ENCODE results near the gene BMAL2.
A peak's percentile ranks its signal among the peaks of the same experiment; 100 is the strongest.

Gene BMAL2

GRCh38 chr12:27319848-27320247 is 12.8 kb upstream of the BMAL2 start:
- WGBS (ENCODE audit: insufficient coverage, insufficient read length) = no CpG with 5 or more reads among the region's 2 CpGs
- Histone ChIP-seq H3K4me3 (ENCODE audit: low read length) (no peak overlapping the region), H3K27me3 (ENCODE audit: control insufficient read depth, insufficient read depth, low read length) (no peaks in the 10 kb centered on the region), H3K36me3 (ENCODE audit: control insufficient read depth, insufficient read depth, low read length) (no peaks in the 10 kb centered on the region), H3K4me1 (ENCODE audit: control insufficient read depth, insufficient read depth, low read length) (no peaks in the 10 kb centered on the region), H3K27ac (ENCODE audit: low read length) (no peak overlapping the region), H3K9me3 (ENCODE audit: control insufficient read depth, insufficient read depth, low read length) (no peaks in the 10 kb centered on the region)
- DNase-seq (ENCODE audit: low read depth, low spot score) = no peak

- Histone ChIP-seq H3K4me1 (ENCODE audit: control insufficient read depth, insufficient read depth, low read length) (no peaks in the 10 kb centered on the region), H3K4me3 (ENCODE audit: low read length) (no peak overlapping the region), H3K27ac (ENCODE audit: low read length) (no peak overlapping the region), H3K36me3 (ENCODE audit: control insufficient read depth, insufficient read depth, low read length) (no peaks in the 10 kb centered on the region; the same call in 1 of the 2 replicates), H3K9me3 (ENCODE audit: control insufficient read depth, insufficient read depth, low read length) (no peaks in the 10 kb centered on the region), H3K27me3 (ENCODE audit: control insufficient read depth, insufficient read depth, low read length) (no peaks in the 10 kb centered on the region)
- no peak for DNase-seq (ENCODE audit: low read depth, low spot score)
Observed at GRCh38 chr12:27324530-27324929, 8.1 kb upstream of the BMAL2 start.

- WGBS (ENCODE audit: insufficient coverage, insufficient read length) = no CpG with 5 or more reads among the region's 1 CpG
- no peak overlapping the region for H3K27ac ChIP-seq (ENCODE audit: low read length)
- H3K9me3 ChIP-seq (ENCODE audit: control insufficient read depth, insufficient read depth, low read length) = no peaks in the 10 kb centered on the region
- no peaks in the 10 kb centered on the region for H3K4me1 ChIP-seq (ENCODE audit: control insufficient read depth, insufficient read depth, low read length)
- H3K4me3 ChIP-seq (ENCODE audit: low read length) = no peak overlapping the region
- no peak for DNase-seq (ENCODE audit: low read depth, low spot score)
- no peaks in the 10 kb centered on the region; the same call in 1 of the 2 replicates for H3K36me3 ChIP-seq (ENCODE audit: control insufficient read depth, insufficient read depth, low read length)
- peaks cover 7% of the 10 kb centered on the region; the same call in 1 of the 2 replicates for H3K27me3 ChIP-seq (ENCODE audit: control insufficient read depth, insufficient read depth, low read length)
Observed at GRCh38 chr12:27330846-27331245, 1.8 kb upstream of the BMAL2 start.

GRCh38 chr12:27331291-27331926 is 1.2 kb upstream of the BMAL2 start:
- WGBS (ENCODE audit: insufficient coverage, insufficient read length) = no CpG with 5 or more reads among the region's 7 CpGs
- no peak overlapping the region for H3K4me3 ChIP-seq (ENCODE audit: low read length)
- no peaks in the 10 kb centered on the region for H3K36me3 ChIP-seq (ENCODE audit: control insufficient read depth, insufficient read depth, low read length)
- H3K4me1 ChIP-seq (ENCODE audit: control insufficient read depth, insufficient read depth, low read length) = 0 out of 2 replicates have a peak, but pooled peaks cover 2% of the 10 kb centered on the region
- no peak for DNase-seq (ENCODE audit: low read depth, low spot score)
- no peaks in the 10 kb centered on the region for H3K9me3 ChIP-seq (ENCODE audit: control insufficient read depth, insufficient read depth, low read length)
- H3K27ac ChIP-seq (ENCODE audit: low read length) = no peak overlapping the region
- peaks cover 7% of the 10 kb centered on the region; the same call in 1 of the 2 replicates for H3K27me3 ChIP-seq (ENCODE audit: control insufficient read depth, insufficient read depth, low read length)

GRCh38 chr12:27331927-27332324 is 710 bp upstream of the BMAL2 start:
- H3K27ac ChIP-seq (ENCODE audit: low read length) = no peak overlapping the region
- H3K27me3 ChIP-seq (ENCODE audit: control insufficient read depth, insufficient read depth, low read length) = peaks cover 7% of the 10 kb centered on the region; the same call in 1 of the 2 replicates
- H3K4me1 ChIP-seq (ENCODE audit: control insufficient read depth, insufficient read depth, low read length) = 0 out of 2 replicates have a peak, but pooled peaks cover 2% of the 10 kb centered on the region
- H3K4me3 ChIP-seq (ENCODE audit: low read length) = peak overlapping the region; percentile 82; the same call in 1 of the 2 replicates
- no peaks in the 10 kb centered on the region for H3K36me3 ChIP-seq (ENCODE audit: control insufficient read depth, insufficient read depth, low read length)
- WGBS (ENCODE audit: insufficient coverage, insufficient read length) = no CpG with 5 or more reads among the region's 3 CpGs
- DNase-seq (ENCODE audit: low read depth, low spot score) = no peak
- no peaks in the 10 kb centered on the region for H3K9me3 ChIP-seq (ENCODE audit: control insufficient read depth, insufficient read depth, low read length)

- Histone ChIP-seq H3K36me3 (ENCODE audit: control insufficient read depth, insufficient read depth, low read length) (no peaks in the 10 kb centered on the region), H3K27me3 (ENCODE audit: control insufficient read depth, insufficient read depth, low read length) (peaks cover 7% of the 10 kb centered on the region; the same call in 1 of the 2 replicates), H3K4me3 (ENCODE audit: low read length) (peak overlapping the region; percentile 82; the same call in 1 of the 2 replicates), H3K4me1 (ENCODE audit: control insufficient read depth, insufficient read depth, low read length) (0 out of 2 replicates have a peak, but pooled peaks cover 2% of the 10 kb centered on the region), H3K27ac (ENCODE audit: low read length) (no peak overlapping the region), H3K9me3 (ENCODE audit: control insufficient read depth, insufficient read depth, low read length) (no peaks in the 10 kb centered on the region)
- no peak for DNase-seq (ENCODE audit: low read depth, low spot score)
- no CpG with 5 or more reads among the region's 10 CpGs for WGBS (ENCODE audit: insufficient coverage, insufficient read length)
Observed at GRCh38 chr12:27332407-27332713, 276 bp upstream of the BMAL2 start.

GRCh38 chr12:27333403-27334009 is 870 bp downstream of the BMAL2 start:
- Histone ChIP-seq H3K36me3 (ENCODE audit: control insufficient read depth, insufficient read depth, low read length) (no peaks in the 10 kb centered on the region), H3K4me3 (ENCODE audit: low read length) (peak overlapping the region; percentile 82), H3K27me3 (ENCODE audit: control insufficient read depth, insufficient read depth, low read length) (peaks cover 7% of the 10 kb centered on the region; the same call in 1 of the 2 replicates), H3K4me1 (ENCODE audit: control insufficient read depth, insufficient read depth, low read length) (0 out of 2 replicates have a peak, but pooled peaks cover 2% of the 10 kb centered on the region), H3K27ac (ENCODE audit: low read length) (no peak overlapping the region), H3K9me3 (ENCODE audit: control insufficient read depth, insufficient read depth, low read length) (no peaks in the 10 kb centered on the region)
- no peak for DNase-seq (ENCODE audit: low read depth, low spot score)
- WGBS (ENCODE audit: insufficient coverage, insufficient read length) = no CpG with 5 or more reads among the region's 40 CpGs

- WGBS (ENCODE audit: insufficient coverage, insufficient read length) = no CpG with 5 or more reads among the region's 7 CpGs
- H3K4me1 ChIP-seq (ENCODE audit: control insufficient read depth, insufficient read depth, low read length) = 0 out of 2 replicates have a peak, but pooled peaks cover 2% of the 10 kb centered on the region
- no peak overlapping the region for H3K27ac ChIP-seq (ENCODE audit: low read length)
- no peak for DNase-seq (ENCODE audit: low read depth, low spot score)
- H3K36me3 ChIP-seq (ENCODE audit: control insufficient read depth, insufficient read depth, low read length) = no peaks in the 10 kb centered on the region
- H3K4me3 ChIP-seq (ENCODE audit: low read length) = no peak overlapping the region
- H3K27me3 ChIP-seq (ENCODE audit: control insufficient read depth, insufficient read depth, low read length) = peaks cover 7% of the 10 kb centered on the region; the same call in 1 of the 2 replicates
- H3K9me3 ChIP-seq (ENCODE audit: control insufficient read depth, insufficient read depth, low read length) = no peaks in the 10 kb centered on the region
Observed at GRCh38 chr12:27334042-27334720, 1.5 kb downstream of the BMAL2 start.

- peaks cover 7% of the 10 kb centered on the region; the same call in 1 of the 2 replicates for H3K27me3 ChIP-seq (ENCODE audit: control insufficient read depth, insufficient read depth, low read length)
- H3K36me3 ChIP-seq (ENCODE audit: control insufficient read depth, insufficient read depth, low read length) = no peaks in the 10 kb centered on the region
- no CpG with 5 or more reads among the region's 6 CpGs for WGBS (ENCODE audit: insufficient coverage, insufficient read length)
Observed at GRCh38 chr12:27334721-27335082, 2.1 kb downstream of the BMAL2 start.

GRCh38 chr12:27335364-27336281 is 3.0 kb downstream of the BMAL2 start:
- no peaks in the 10 kb centered on the region for H3K36me3 ChIP-seq (ENCODE audit: control insufficient read depth, insufficient read depth, low read length)
- DNase-seq (ENCODE audit: low read depth, low spot score) = no peak
- WGBS (ENCODE audit: insufficient coverage, insufficient read length) = no CpG with 5 or more reads among the region's 5 CpGs
- H3K4me1 ChIP-seq (ENCODE audit: control insufficient read depth, insufficient read depth, low read length) = 0 out of 2 replicates have a peak, but pooled peaks cover 2% of the 10 kb centered on the region
- H3K4me3 ChIP-seq (ENCODE audit: low read length) = no peak overlapping the region
- no peaks in the 10 kb centered on the region for H3K9me3 ChIP-seq (ENCODE audit: control insufficient read depth, insufficient read depth, low read length)
- no peak overlapping the region for H3K27ac ChIP-seq (ENCODE audit: low read length)
- H3K27me3 ChIP-seq (ENCODE audit: control insufficient read depth, insufficient read depth, low read length) = peaks cover 7% of the 10 kb centered on the region; the same call in 1 of the 2 replicates

More at GRCh38 chr12:27334721-27335082, 2.1 kb downstream of the BMAL2 start:
- Histone ChIP-seq H3K4me1 (ENCODE audit: control insufficient read depth, insufficient read depth, low read length) (0 out of 2 replicates have a peak, but pooled peaks cover 2% of the 10 kb centered on the region), H3K9me3 (ENCODE audit: control insufficient read depth, insufficient read depth, low read length) (no peaks in the 10 kb centered on the region), H3K4me3 (ENCODE audit: low read length) (no peak overlapping the region), H3K27ac (ENCODE audit: low read length) (no peak overlapping the region)
- no peak for DNase-seq (ENCODE audit: low read depth, low spot score)

Data from iPS DF 6.9 (cell line).